A549 (cell line): ENCODE measurements around the gene IFITM5. TPM values are rescaled to one million over a fixed set of nuclear protein-coding genes. Genes with fewer than 3 reads are reported as not detected.
"Not testable (repeated sequence)": the region's sequence is repeated elsewhere in the genome, so short reads cannot be mapped to it uniquely, and the experiment has no call there.

Source experiments
- ATAC-seq, 2 experiments: fragments of 200-7000 bp in 1 of 2; fragments of >200 bp in 1 of 2; cut with Nextera tagmentation in 1 of 2; cut with Tn5 transposase in 1 of 2; 3 replicates each; pipeline versions ENCODE4 v1.8.0 to v1.9.1; 2018 to 2020; ENCODE audit warnings: mild to moderate bottlenecking in 1 of 2, moderate library complexity in 1 of 2
- CTCF ChIA-PET: fragments of 300-600 bp; sonication (Branson Sonifier 250); formaldehyde crosslinking; extraction: SDS; loops from one replicate; lab custom pipeline; 2021; ENCODE audit warnings: antibody characterized with exemption, inconsistent platforms; lab: Yijun Ruan, JAX
- POLR2A ChIA-PET: fragments of 350-600 bp; formaldehyde crosslinking; extraction: SDS; loops from one replicate; lab custom pipeline; 2021; ENCODE audit warnings: antibody characterized with exemption, inconsistent platforms; lab: Yijun Ruan, JAX
- DNase-seq, 2 experiments: peaks; one replicate each; pipeline versions ENCODE4 v3.0.0 to v3.0.0-alpha.2; 2011 to 2016; ENCODE audit warnings: low read depth in 1 of 2, low spot score in 1 of 2
- FAIRE-seq: peaks from 2 replicates; lab custom pipeline; 2011; peaks lifted over from hg19 to GRCh38; lab: Jason Lieb, UNC
- H3K27ac ChIP-seq, 2 experiments: fragments of >200 bp; sonication (Bioruptor Twin); formaldehyde crosslinking; 3 replicates each; pipeline ENCODE4 v1.5.1; 2016 to 2017
- H3K4me1 ChIP-seq: fragments of >200 bp; sonication (Bioruptor Twin); formaldehyde crosslinking; 3 replicates; pipeline ENCODE4 v1.6.1; 2016
- H3K4me2 ChIP-seq: fragments of >200 bp; sonication (Bioruptor Twin); formaldehyde crosslinking; 3 replicates; pipeline ENCODE4 v1.6.1; 2016
- H3K4me3 ChIP-seq: fragments of >200 bp; sonication (Bioruptor Twin); formaldehyde crosslinking; 3 replicates; pipeline ENCODE4 v1.5.1; 2016
- H3K9me3 ChIP-seq: fragments of >200 bp; sonication (Bioruptor Twin); formaldehyde crosslinking; 3 replicates; pipeline ENCODE4 v1.6.1; 2016
- ATOH8 ChIP-seq: fragments of 250-450 bp; sonication (Bioruptor Pico); IDR thresholded peaks from 2 replicates; pipeline ENCODE4 v1.5.0; 2020; ENCODE audit warnings: low read depth, mild to moderate bottlenecking, moderate library complexity
- BCL3 ChIP-seq: fragments of >200 bp; sonication (Bioruptor Twin); formaldehyde crosslinking; IDR thresholded peaks from 3 replicates; pipeline ENCODE4 v1.6.1; 2016
- HDAC2 ChIP-seq: fragments of 200-600 bp; sonication (generic); IDR thresholded peaks from 2 replicates; pipeline ENCODE4 v1.6.1; 2016
- HEYL ChIP-seq: fragments of 250-450 bp; sonication (Bioruptor Pico); IDR thresholded peaks from 2 replicates; pipeline ENCODE4 v1.8.0; 2021; ENCODE audit warnings: mild to moderate bottlenecking, moderate library complexity
- HMGXB4 ChIP-seq: fragments of 250-450 bp; sonication (Bioruptor Pico); IDR thresholded peaks from 2 replicates; pipeline ENCODE4 v1.5.0; 2021; ENCODE audit warnings: mild to moderate bottlenecking, moderate library complexity, borderline replicate concordance
- JUN ChIP-seq, 2 experiments: fragments of >200 bp; sonication (Bioruptor Twin); formaldehyde crosslinking; IDR thresholded peaks; 2 replicates in 1 of 2; 3 replicates in 1 of 2; pipeline ENCODE4 v1.6.1; 2016 to 2017
- MYC ChIP-seq: IDR thresholded peaks from 2 replicates; pipeline ENCODE4 v1.6.1; 2012; ENCODE audit warnings: mild to moderate bottlenecking, inconsistent platforms, low read length, improper control_type of control experiment, borderline replicate concordance
- NPAS2 ChIP-seq: fragments of 250-450 bp; sonication (Bioruptor Pico); IDR thresholded peaks from 2 replicates; pipeline ENCODE4 v1.8.0; 2022; ENCODE audit warnings: mild to moderate bottlenecking, moderate library complexity, borderline replicate concordance
- PHF8 ChIP-seq: fragments of 200-600 bp; sonication (generic); IDR thresholded peaks from 2 replicates; pipeline ENCODE4 v1.6.1; 2016; ENCODE audit warnings: low read depth, mild to moderate bottlenecking, antibody characterized with exemption, moderate library complexity, borderline replicate concordance
- POLR2A ChIP-seq: IDR thresholded peaks from 2 replicates; pipeline ENCODE4 v1.6.1; 2012; ENCODE audit warnings: mild to moderate bottlenecking, low read length
- WGBS: methylation state at CpG from one replicate; pipeline ENCODE4 v1.1.6; 2017; ENCODE audit errors: missing lambda C conversion rate; 5-methylcytosine and 5-hydroxymethylcytosine counted together
- polyA plus RNA-seq, 4 experiments: library from polyadenylated mRNA; depleted of rRNA in 3 of 4; stranded (reverse); fragments of >200 nt; fragmentation: RNase III in 1 of 4; extraction: RNeasy Plus Mini Kit Qiagen cat#74134 plus additional on column Dnase treatment in 1 of 4; gene quantifications; 2 replicates in 3 of 4; 3 replicates in 1 of 4; pipeline ENCODE4 v1.2.3, GENCODE V29; 2011 to 2017

IFITM5 gene
- polyA plus RNA-seq, 2 of the 4 experiments (the other 2 are of a cell fraction), result not detected

- peak overlapping the region; percentile 94 for H3K4me3 ChIP-seq
- no peak for ATAC-seq
- peak overlapping the region; percentile 92 to 96 for H3K27ac ChIP-seq
- CTCF ChIA-PET, result interaction anchor here (1.7 to 8.7 kb wide), 3 partner anchors 17 to 160 kb away, joined by 4 to 49 read pairs (median 11); partner anchors contain the start of gene IFITM2
- DNase-seq, result no peak
- peaks cover 5% of the 10 kb centered on the region; the same call in 1 of the 3 replicates for H3K4me1 ChIP-seq
- H3K9me3 ChIP-seq, result no peaks in the 10 kb centered on the region
- WGBS, result 72% methylated on average over 4 of the region's 14 CpGs
- no peak for FAIRE-seq
- POLR2A ChIA-PET, result no interaction called here
- peak overlapping the region; percentile 100 for H3K4me2 ChIP-seq
- TF ChIP-seq ATOH8 (CRISPR knock-in tag), result no peak
- TF ChIP-seq HDAC2, result no peak
- TF ChIP-seq MYC, result no peak
Observed at GRCh38 chr11:289398-289711, 10.0 kb downstream of the IFITM5 start.

GRCh38 chr11:288478-289397, 10.6 kb downstream of the IFITM5 start, which contains the start of gene PGGHG:
Gene PGGHG, plus strand, starts transcription at chr11:289126. Its CDS starts 691 bp downstream, at chr11:289817.
- POLR2A ChIA-PET, result no interaction called here
- no peaks in the 10 kb centered on the region for H3K9me3 ChIP-seq
- FAIRE-seq (no peak), ATAC-seq (peak; percentile 74 to 75), DNase-seq (peak in 1 of 2 experiments; percentile 86)
- H3K27ac ChIP-seq, result peak within 1 kb of the TSS; percentile 92 to 96
- peaks cover 5% of the 10 kb centered on the region; the same call in 1 of the 3 replicates for H3K4me1 ChIP-seq
- peak within 1 kb of the TSS; percentile 100 for H3K4me2 ChIP-seq
- WGBS, result 6% methylated on average over 14 of the region's 112 CpGs
- CTCF ChIA-PET, result interaction anchor here (1.7 to 8.7 kb wide), 3 partner anchors 18 to 160 kb away, joined by 4 to 49 read pairs (median 11); partner anchors contain the start of gene IFITM2
- peak within 1 kb of the TSS; percentile 94 for H3K4me3 ChIP-seq
- peak; percentile 38; the same call in 1 of the 2 replicates for TF ChIP-seq PHF8
- TF ChIP-seq HMGXB4 (CRISPR knock-in tag), result no peak
- peak; percentile 57 for TF ChIP-seq POLR2A
- 0 out of 3 replicates have a peak, but pooled peaks have one; percentile 28 for TF ChIP-seq BCL3
- TF ChIP-seq HEYL, result no peak

GRCh38 chr11:287821-288477, 11.4 kb downstream of the IFITM5 start:
- no peak for FAIRE-seq
- Histone ChIP-seq H3K4me1 (peaks cover 5% of the 10 kb centered on the region; the same call in 1 of the 3 replicates), H3K4me3 (peak overlapping the region; percentile 94)
- POLR2A ChIA-PET, result no interaction called here
- ATAC-seq, result peak in 1 of 2 experiments; percentile 15; a peak in 3 of 6 replicates
- TF ChIP-seq NPAS2 (CRISPR knock-in tag), result no peak
- TF ChIP-seq JUN (IDR thresholded peaks at IDR 0.05), result no peak
- TF ChIP-seq, all 56 proteins: peak for 0
- CTCF ChIA-PET, result interaction anchor here (1.1 to 8.7 kb wide), 5 partner anchors 18 to 161 kb away, joined by 3 to 49 read pairs (median 4); partner anchors contain the start of gene IFITM2
- no peak for DNase-seq
- no peaks in the 10 kb centered on the region for H3K9me3 ChIP-seq
- H3K4me2 ChIP-seq, result peak overlapping the region; percentile 100
- 74% methylated on average over 41 of the region's 41 CpGs for WGBS
- peak overlapping the region; percentile 92 to 96; a peak in 5 of 6 replicates for H3K27ac ChIP-seq

- H3K4me3 ChIP-seq, POLR2A ChIA-PET, H3K4me1 ChIP-seq, H3K9me3 ChIP-seq, ATAC-seq, DNase-seq, H3K4me2 ChIP-seq, H3K27ac ChIP-seq, FAIRE-seq: not testable (repeated sequence)
- WGBS, result 87% methylated on average over 27 of the region's 27 CpGs
- CTCF ChIA-PET, result interaction anchor here (1.1 to 2.1 kb wide), 4 partner anchors 18 to 162 kb away, joined by 3 to 11 read pairs (median 4); no protein-coding TSS in a partner anchor
Observed at GRCh38 chr11:286977-287820, 12.1 kb downstream of the IFITM5 start.
